Chondrocyte (in vitro differentiated cells): ENCODE results near the gene PTPRK. TPM values are rescaled to one million over a fixed set of nuclear protein-coding genes. Genes with fewer than 3 reads are reported as not detected.

Source experiments
- DNase-seq: peaks from one replicate; pipeline ENCODE4 v3.0.0; 2021; ENCODE audit warnings: mixed read lengths, low spot score
- H3K27ac Mint-ChIP-seq: one replicate; pipeline ENCODE4 v1.8.0; 2021; ENCODE audit warnings: mild to moderate bottlenecking, moderate library complexity, mixed read lengths; ENCODE audit not compliant: unreplicated experiment
- H3K27me3 Mint-ChIP-seq: 2 replicates; pipeline ENCODE4 v1.8.0; 2021; ENCODE audit warnings: low read depth, mixed read lengths
- H3K36me3 Mint-ChIP-seq: 2 replicates; pipeline ENCODE4 v1.8.0; 2021; ENCODE audit warnings: low read depth, mixed read lengths
- H3K4me1 Mint-ChIP-seq: 2 replicates; pipeline ENCODE4 v1.8.0; 2021; ENCODE audit warnings: low read depth, mild to moderate bottlenecking, mixed read lengths
- H3K4me3 Mint-ChIP-seq: one replicate; pipeline ENCODE4 v1.8.0; 2021; ENCODE audit warnings: mild to moderate bottlenecking, moderate library complexity, mixed read lengths; ENCODE audit not compliant: unreplicated experiment
- H3K9me3 Mint-ChIP-seq: 2 replicates; pipeline ENCODE4 v1.8.0; 2021; ENCODE audit warnings: low read depth, mixed read lengths
- total RNA-seq: library from RNA; stranded (reverse); gene quantifications from 3 replicates; pipeline ENCODE4 v1.2.1, GENCODE V29; 2021
- TF ChIP-seq, protein P1 (sequence below): fragments of 200-600 bp; sonication (generic); IDR thresholded peaks from 2 replicates; pipeline ENCODE4 v1.5.0; 2021; ENCODE audit warnings: antibody characterized with exemption, mild to moderate bottlenecking, moderate library complexity

The PTPRK gene
- total RNA-seq, 1 donor from 2014 or later, result 63.3 TPM

DNA sequence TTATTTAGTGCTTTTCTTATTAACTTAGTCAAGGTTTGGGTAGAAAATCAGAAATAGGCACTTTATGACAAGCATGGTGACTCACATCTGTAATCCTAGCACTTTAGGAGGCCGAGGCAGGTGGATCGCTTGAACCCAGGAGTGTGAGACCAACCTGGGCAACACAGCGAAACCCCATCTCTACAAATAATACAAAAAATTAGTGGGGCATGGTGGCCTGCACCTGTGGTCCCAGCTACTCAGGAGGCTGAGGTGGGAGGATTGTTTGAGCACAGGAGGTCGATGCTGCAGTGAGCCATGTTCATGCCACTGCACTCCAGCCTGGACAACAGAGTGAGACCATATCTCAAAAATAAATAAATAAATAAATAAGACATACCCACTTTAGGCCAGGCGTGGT lies 568.2 kb downstream of the PTPRK start:
- TF ChIP-seq, protein P1, sequence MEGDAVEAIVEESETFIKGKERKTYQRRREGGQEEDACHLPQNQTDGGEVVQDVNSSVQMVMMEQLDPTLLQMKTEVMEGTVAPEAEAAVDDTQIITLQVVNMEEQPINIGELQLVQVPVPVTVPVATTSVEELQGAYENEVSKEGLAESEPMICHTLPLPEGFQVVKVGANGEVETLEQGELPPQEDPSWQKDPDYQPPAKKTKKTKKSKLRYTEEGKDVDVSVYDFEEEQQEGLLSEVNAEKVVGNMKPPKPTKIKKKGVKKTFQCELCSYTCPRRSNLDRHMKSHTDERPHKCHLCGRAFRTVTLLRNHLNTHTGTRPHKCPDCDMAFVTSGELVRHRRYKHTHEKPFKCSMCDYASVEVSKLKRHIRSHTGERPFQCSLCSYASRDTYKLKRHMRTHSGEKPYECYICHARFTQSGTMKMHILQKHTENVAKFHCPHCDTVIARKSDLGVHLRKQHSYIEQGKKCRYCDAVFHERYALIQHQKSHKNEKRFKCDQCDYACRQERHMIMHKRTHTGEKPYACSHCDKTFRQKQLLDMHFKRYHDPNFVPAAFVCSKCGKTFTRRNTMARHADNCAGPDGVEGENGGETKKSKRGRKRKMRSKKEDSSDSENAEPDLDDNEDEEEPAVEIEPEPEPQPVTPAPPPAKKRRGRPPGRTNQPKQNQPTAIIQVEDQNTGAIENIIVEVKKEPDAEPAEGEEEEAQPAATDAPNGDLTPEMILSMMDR, result no peak
- no peak for DNase-seq

DNA sequence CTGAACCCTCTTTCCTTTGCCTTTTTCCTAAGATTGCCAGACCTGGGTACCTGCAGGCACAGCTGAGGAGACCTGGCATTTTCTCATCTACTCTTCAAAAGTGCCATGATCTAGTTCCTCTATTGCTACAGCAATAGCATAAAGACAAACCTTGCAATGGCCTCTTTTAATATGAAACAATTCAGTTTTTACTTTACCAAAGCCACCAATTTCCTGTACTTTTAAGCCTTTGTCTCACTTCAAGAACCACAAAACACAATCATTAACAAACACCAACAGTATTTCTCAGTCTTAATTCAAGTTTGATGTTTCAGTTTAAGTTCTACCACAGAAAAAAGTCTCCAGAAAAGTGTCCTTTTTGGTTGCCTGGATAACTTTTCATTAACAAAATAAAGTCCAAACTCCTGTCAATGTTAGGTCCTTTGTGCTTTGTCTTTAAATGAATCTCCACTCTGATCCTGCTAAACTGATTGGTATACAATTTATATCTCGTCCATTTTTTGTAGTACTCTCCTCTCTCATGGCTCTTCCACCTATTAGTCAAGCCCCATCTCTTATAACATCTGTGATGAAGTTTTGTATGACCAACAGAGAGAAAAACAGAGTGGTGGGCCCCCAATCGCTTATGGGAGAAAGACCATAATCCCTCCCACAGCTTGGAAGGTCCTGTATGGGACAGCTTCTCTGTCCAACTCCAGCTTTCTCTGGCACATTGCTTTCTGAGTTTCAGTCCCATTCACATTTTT lies 569.1 kb downstream of the PTPRK start:
- Mint-ChIP-seq H3K9me3 (peaks cover 6% of the 10 kb centered on the region), H3K27me3 (no peaks in the 10 kb centered on the region), H3K4me3 (no peak overlapping the region), H3K36me3 (no peaks in the 10 kb centered on the region), H3K27ac (no peak overlapping the region), H3K4me1 (no peaks in the 10 kb centered on the region)
- DNase-seq, result no peak
- TF ChIP-seq, protein P1, result no peak

More for the DNA sequence above, 568.2 kb downstream of the PTPRK start:
- H3K27ac Mint-ChIP-seq, result no peak overlapping the region
- H3K36me3 Mint-ChIP-seq, result no peaks in the 10 kb centered on the region
- H3K27me3 Mint-ChIP-seq, result no peaks in the 10 kb centered on the region
- no peaks in the 10 kb centered on the region for H3K4me1 Mint-ChIP-seq
- peaks cover 2% of the 10 kb centered on the region for H3K9me3 Mint-ChIP-seq
- H3K4me3 Mint-ChIP-seq, result no peak overlapping the region

DNA sequence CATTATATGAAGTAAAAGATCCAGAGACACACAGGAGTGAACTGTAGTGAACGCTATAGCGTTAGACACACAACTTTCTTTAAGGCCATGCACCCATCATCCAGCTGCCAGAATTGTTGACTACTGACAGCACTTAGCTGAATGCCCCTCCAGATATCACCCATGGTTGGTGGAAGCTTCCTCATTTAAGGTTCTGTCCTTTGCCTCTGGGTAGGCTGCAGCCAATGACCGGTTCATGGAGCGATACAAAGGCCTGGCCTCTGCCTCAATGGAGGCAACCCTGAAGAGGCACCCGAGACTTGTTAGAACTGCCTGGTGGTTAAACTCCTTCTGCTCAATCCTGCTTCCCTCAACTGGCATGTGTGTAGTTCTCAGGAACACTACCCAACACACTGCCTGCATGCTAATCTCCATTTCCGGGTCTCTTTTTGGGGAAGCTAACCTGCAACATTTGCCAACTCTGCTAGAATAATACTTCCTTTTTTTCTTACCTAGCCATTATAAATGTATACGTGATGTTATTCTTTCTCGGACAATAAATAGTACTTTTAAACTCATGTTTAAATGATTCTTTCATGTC lies 569.7 kb downstream of the PTPRK start:
- no peak overlapping the region for H3K4me3 Mint-ChIP-seq
- H3K27me3 Mint-ChIP-seq, result no peaks in the 10 kb centered on the region
- no peaks in the 10 kb centered on the region for H3K36me3 Mint-ChIP-seq
- H3K4me1 Mint-ChIP-seq, result no peaks in the 10 kb centered on the region
- DNase-seq, result no peak
- H3K9me3 Mint-ChIP-seq, result peaks cover 11% of the 10 kb centered on the region
- no peak overlapping the region for H3K27ac Mint-ChIP-seq
- TF ChIP-seq, protein P1, result no peak

DNA sequence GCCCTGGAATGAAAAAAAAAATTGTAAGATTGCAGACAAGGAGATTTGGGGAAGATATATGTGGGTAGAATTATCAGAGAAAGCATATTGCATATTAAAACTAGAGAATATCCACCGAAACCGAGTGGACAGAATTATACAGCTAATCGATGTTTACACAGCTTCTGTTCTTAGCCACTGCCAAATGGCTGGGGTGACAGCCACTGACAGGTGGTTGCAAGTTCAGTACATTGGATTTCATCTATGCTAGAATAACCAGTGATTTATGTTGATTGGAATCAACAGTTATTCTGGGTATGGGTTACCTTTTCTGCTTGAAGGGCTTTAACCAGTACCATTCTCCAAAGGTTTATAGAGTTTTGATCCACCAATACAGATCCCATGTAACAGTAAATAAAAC lies 571.1 kb downstream of the PTPRK start:
- Mint-ChIP-seq H3K36me3 (no peaks in the 10 kb centered on the region), H3K4me3 (no peak overlapping the region), H3K9me3 (peaks cover 11% of the 10 kb centered on the region), H3K27me3 (no peaks in the 10 kb centered on the region), H3K27ac (no peak overlapping the region), H3K4me1 (no peaks in the 10 kb centered on the region)
- DNase-seq, result no peak
- TF ChIP-seq, protein P1, result no peak

DNA sequence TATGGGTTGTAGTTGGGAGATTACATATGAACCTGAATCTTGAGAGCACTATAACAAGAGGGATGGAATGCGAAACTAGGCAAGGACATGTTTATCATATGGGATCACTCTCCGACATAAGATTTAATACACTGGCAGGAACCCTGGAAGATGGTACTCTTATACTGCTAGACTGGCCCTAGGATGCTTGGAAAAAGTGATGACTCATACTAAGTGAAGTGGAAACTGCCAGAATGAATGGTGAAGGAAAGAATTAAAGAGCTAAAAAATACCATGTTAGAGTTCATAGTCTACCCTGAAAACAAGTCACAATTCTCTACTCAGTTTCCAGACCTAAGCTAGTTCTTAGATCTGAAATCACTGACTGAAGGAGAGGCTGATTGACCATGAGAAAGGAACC lies 574.0 kb downstream of the PTPRK start:
- Mint-ChIP-seq H3K36me3 (no peaks in the 10 kb centered on the region), H3K27me3 (no peaks in the 10 kb centered on the region), H3K9me3 (peaks cover 11% of the 10 kb centered on the region), H3K4me3 (no peak overlapping the region), H3K27ac (no peak overlapping the region), H3K4me1 (no peaks in the 10 kb centered on the region)
- DNase-seq, result no peak
- TF ChIP-seq, protein P1, result no peak
